Sigmoid colon (tissue), 4 donors: ENCODE results near the gene TOMM70.

Experiments
- CTCF ChIP-seq, 4 experiments: fragments of 450-650 bp in 3 of 4; fragments of 200-600 bp in 1 of 4; IDR thresholded peaks; one replicate each; pipeline ENCODE4 v1.5.1; 2016 to 2019; ENCODE audit warnings: antibody characterized with exemption in 4 of 4, mild to moderate bottlenecking in 3 of 4, moderate library complexity in 2 of 4
- EP300 ChIP-seq, 4 donors: sonication (generic); formaldehyde crosslinking; IDR thresholded peaks; one replicate each; pipeline ENCODE4 v1.6.1; 2017; ENCODE audit warnings: antibody characterized with exemption in 4 of 4
- POLR2A ChIP-seq, 2 donors: fragments of 450-650 bp; IDR thresholded peaks; one replicate each; pipeline ENCODE4 v1.6.1; 2016; ENCODE audit warnings: antibody characterized with exemption in 2 of 2, mild to moderate bottlenecking in 2 of 2, moderate library complexity in 2 of 2

DNA sequence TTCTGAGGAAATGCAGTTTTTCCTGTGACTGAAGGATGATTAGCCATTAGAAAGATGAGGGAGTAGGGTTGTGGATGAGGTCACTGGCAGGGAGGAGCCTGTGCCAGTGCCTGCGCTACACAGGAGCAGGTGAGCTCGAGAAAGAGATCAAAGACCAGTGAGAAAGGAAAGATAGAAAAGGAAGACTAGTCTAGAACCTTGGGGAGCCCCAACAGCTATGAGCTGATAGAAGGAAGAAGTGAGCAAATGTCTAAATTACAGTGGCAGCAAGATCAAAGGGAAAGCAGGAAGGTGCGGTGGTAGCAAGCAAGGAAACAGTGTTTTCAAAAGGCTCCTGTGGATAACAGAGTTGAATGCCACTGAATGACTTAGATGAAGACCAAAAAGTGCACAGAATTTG, 40.0 kb upstream of the TOMM70 start:
- TF ChIP-seq POLR2A (IDR thresholded peaks at IDR 0.05) (no peak), CTCF (IDR thresholded peaks at IDR 0.05) (no peak), EP300 (IDR thresholded peaks at IDR 0.05) (no peak)
